HG02610 (cell line): ENCODE measurements around the gene CEP68.

ENCODE experiments used
- ATAC-seq: cut with Tn5 transposase; IDR thresholded peaks from one replicate; pipeline ENCODE4 v1.9.1; 2021; ENCODE audit warnings: mild to moderate bottlenecking, moderate library complexity; ENCODE audit not compliant: unreplicated experiment

The CEP68 gene

DNA sequence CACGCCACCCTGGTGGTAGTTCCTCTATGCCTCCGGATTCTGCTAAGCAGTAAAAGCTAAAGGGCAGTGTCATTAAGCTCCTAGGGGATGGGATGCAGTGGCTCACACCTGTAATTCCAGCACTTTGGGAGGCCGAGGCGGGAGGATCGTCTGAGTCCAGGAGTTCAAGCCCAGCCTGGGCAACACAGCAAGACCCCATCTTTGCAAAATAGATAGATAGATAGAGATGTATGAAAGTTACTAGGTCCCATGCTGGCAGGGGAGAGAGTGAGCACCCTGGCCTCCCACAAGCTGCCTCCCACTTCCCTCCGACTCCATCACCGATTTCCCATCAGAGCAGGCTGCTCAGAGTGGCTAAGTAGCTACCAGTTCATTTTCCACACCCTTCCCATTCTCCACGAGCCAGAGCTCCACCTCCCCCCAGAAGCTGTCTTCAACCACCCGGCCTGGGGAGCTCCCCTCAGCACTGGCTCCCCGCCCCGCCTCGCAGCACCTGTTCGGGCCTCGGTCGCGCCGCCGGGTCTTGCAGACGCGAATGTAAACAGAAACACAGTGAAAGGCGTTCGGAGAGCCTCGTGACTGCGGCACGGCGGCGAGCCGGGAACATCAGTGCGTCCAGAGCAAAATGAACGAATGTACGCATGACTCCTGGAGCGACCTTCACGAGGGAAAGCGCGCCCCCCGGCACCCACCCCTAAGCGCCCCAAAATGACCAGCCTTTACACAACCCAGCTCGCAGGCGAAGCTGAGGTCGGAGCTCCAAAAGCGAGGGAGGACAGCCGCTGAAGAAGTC is 598 bp upstream of the CEP68 start:
- peak; percentile 18 for ATAC-seq

- no peak for ATAC-seq
Observed at GRCh38 chr2:65057054-65057375, 799 bp downstream of the CEP68 start.

DNA sequence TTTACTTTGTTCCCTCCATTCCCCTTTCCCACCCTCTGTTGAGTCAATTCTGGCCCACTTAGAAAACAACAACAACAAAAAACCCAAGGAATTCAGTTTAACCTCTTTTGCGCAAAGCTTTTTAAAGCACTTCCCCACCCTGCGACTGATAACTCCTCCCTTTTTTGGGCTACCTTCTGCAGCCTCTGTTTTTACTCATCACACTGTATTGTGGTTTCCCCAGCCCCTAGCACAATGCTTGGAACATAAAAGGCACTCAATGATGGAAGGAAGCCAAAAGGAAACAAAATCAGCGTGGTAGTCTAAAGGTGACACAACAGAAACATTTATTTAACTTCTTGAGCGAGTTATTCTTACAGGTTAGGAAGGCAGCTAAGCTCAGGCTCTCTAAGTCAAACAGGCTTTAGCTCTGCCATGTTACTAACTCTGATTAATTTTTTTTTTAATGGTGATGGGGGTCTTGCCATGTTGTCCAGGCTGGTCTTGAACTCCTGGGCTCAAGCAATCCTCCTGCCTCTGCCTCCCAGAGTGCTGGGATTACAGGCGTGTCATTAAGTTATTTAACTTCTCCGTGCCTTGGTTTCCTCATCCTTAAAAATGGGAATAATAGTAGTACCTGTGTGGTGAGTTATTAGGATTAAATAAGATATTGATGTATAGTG is 1.3 kb downstream of the CEP68 start:
- ATAC-seq: peak; percentile 42

- no peak for ATAC-seq
Observed at GRCh38 chr2:65059071-65059470, 2.9 kb downstream of the CEP68 start.

DNA sequence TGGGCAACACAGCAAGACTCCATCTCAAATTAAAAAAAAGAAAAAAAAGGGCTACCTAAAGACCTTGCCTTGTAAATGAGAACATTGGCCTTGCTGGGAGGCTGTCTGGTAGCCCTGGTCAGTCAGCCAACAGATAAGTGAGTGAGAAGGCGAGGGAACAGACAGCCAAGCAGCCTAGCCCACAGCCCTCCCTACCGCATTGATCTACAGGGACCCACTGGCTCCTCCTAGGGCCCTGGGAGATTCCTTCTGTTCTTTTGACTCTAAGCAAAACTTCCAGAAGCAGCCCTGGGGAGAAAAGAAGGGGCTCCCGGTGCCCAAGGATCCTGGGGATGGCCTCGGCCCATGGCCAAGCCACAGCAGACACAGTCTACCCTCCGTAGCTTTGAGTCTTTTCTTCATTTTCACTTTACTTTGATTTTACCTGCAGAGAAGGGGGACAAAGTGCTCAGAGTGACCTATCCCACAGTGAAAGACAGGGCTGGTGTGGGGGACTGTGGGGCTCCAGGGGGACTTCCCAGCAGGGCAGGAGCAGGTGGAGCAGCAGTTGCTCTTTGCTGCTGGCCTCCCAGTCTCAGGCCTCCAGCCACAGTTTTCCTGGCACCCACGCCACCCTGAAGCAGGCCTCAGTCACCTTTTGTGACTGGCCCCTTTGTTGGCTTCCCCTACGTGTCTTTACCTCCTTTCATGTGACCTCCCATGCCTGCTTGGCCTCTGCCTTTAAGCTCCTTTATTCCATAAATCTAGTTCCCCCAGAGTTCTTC is 5.1 kb downstream of the CEP68 start:
- ATAC-seq: no peak

- ATAC-seq: no peak
Observed at GRCh38 chr2:65061910-65062339, 5.7 kb downstream of the CEP68 start.

DNA sequence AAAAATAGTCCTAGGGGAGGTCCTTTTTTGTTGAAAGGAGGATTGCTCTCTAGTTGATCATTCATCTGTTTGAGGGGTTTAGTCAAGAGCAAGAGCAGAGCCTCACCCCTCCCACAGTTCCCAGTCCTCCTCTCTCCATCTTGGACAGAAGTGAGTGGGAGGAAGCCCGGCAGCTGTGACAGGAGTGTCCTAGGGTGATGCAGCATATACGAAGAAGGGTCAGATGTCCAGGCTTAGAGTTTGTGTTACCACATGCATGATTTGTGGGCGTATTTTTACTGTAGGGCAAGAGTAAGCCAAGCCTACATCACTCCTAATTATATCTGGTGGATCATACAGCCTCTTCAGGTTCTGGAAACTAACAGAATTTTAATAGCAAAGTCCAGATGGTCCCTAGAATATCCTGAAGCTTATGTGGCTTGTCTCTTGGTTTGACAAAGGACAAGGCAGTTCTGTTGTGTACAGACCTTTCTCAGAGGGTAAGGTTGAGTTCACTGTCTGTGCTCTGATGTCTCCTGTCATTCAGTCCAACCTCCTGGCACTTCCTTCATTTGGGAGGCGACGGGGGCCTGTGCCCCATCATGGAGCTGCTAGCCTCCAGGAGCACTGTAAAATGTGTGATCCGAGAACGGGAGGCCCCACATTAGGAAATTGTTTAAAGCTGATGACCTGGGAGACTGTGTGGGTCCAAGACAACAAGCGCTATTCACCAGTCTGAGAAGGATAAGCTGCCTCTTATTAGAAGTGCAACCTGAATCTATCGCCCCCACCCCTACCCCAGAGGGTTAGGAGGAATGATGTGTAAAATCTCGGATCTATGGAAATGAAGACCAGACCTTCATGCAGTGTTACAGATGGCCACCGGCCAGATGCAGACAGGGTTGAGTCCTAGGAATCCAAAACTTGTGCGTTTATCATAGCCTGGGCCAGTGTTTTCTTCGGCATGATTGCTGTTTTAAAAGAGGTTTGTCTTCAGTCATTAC is 6.9 kb downstream of the CEP68 start:
- no peak for ATAC-seq

DNA sequence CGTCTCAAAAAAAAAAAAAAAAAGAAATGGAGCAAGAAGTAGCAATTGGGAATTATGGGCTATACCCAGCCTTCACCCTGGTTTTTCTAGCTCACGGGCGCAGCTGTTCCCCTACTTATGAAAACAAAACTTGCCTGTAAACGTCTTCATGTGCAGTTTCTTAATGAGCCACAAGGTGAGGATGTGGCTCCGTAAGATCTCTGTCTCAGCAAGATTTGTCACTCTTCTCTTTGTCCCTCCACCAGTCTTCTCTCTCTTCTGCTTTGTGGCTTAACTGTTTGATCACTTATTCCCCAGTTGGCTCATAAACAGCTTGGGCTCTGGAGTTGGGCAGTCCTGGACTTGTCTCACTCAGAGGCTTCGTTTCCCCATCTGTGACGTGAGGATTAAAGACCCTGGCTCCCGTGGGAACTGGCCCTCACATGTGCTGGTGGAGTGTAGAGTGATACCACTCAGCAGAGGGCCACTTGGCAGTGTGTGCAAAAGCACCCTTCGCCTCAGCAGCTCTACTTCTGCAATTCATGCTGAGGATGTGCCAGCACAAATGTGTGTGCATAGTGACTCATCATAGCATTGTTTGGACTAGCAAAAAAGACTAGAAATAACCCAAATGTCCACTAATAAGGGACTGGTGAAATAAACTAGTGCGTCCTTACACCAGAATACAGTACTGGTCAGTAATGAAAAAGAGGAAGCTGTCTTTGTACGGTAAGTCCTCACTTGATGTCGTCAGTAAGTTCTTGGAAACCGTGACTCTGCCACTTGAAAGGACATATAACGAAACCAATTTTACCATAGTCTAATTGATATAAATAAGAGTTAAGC is 8.7 kb downstream of the CEP68 start:
- peak; percentile 80 for ATAC-seq

DNA sequence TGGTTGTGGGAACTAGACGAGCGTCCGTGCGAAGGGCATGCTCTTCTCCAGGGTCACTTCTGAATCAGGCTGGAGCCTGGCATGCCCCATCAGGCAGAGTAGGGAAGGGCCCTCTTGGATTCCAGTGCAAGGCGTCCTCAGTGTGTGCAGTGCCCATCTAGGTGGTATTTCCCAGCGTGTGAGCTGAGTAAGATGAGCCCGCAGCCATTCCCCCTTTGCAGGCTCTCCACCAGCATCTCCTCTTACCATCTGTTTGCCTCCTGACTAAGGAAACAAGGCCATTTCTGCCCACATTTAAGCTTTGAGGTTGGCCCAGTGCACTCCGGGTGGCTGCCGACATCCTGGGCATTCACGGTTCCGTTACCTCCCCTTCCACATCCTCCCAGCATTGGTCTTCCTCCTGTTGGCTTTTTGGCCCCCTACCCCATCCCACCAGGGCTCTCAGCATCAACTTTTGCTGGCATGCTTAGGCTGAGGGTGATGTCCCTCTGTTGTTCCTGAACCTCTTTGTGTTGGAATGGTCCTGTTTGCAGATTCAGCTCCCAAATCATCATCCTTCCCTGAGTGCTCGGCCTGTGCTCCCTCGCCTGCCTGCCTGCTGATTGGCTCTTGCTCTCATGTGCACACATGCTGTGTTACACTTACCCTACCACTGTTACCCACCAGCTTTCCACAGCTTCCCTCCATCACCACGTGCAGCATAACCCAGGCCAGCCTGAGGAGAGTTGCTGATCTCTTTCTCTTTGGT is 11.8 kb downstream of the CEP68 start:
- ATAC-seq: no peak

DNA sequence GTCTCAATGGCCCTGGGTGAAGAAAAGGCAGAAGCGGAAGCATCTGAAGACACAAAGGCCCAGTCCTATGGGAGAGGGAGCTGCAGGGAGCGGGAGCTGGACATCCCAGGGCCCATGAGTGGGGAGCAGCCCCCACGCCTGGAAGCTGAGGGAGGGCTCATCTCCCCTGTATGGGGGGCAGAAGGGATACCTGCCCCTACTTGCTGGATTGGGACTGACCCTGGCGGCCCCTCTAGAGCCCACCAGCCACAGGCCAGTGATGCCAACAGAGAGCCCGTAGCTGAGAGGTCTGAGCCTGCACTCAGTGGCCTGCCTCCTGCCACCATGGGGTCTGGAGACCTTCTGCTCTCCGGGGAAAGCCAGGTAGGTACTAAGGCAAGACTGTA is 13.2 kb downstream of the CEP68 start:
- ATAC-seq: no peak

- ATAC-seq: no peak
Observed at GRCh38 chr2:65070172-65070830, 14.1 kb downstream of the CEP68 start.

DNA sequence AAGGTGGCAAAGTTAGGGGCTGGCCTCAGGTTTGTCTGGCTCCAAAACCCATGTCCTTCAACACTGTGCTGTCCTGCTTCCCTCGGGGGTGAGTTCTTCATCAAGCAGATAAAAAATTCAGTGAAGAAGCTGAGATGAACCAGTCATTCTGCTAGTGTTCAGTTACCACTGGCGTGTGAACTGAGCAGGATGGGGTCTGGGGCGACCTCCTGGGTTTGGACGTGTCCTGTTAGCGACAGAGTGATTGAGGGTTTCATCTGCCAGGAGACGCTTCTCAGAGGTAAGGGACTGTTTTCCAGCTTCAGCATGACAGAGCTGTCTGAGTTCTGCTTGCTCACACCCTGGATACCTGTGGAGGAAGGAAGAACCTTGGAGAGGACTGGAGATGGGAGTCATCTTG is 14.6 kb downstream of the CEP68 start:
- no peak for ATAC-seq

DNA sequence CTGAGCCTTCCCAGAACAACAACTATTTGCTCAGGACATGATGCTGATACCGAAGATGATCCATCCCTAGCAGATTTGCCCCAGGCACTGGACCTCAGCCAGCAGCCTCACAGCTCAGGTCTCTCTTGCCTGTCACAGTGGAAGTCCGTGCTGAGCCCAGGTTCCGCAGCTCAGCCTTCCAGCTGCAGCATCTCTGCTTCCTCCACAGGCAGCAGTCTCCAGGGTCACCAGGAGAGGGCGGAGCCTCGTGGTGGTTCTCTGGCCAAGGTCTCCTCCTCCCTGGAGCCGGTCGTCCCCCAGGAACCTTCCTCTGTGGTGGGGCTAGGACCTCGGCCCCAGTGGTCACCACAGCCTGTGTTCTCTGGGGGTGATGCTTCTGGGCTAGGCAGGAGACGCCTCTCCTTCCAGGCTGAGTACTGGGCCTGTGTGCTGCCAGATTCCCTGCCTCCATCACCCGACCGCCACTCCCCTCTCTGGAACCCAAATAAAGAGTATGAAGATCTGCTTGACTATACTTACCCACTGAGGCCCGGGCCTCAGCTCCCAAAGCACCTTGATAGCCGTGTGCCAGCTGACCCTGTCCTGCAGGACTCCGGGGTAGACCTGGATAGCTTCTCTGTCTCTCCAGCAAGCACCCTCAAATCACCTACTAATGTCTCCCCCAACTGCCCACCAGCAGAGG is 15.4 kb downstream of the CEP68 start:
- no peak for ATAC-seq

GRCh38 chr2:65072181-65072970 is 16.2 kb downstream of the CEP68 start:
- peak; percentile 47 for ATAC-seq

GRCh38 chr2:65073879-65074565 is 17.8 kb downstream of the CEP68 start:
- no peak for ATAC-seq

DNA sequence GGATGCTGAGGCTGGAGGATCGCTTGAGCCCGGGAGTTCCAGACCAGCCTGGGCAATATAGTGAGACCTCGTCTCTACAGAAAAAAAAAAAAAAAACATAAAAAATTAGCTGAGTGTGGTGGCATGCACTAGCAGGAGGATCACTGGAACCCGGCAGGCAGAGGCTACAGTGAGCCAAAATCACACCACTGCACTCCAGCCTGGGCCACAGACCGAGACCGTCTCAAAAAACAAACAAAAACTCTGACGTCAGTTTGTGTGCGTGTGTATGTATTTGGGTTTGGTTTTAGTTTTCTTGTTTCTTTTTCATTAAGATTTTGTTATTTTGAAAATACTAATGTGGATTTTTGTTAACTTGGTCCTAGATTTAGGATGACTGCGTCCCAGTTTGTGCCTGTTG is 19.0 kb downstream of the CEP68 start:
- no peak for ATAC-seq
